Measurements from ENCODE around the gene ERMAP.
"Not testable (repeated sequence)": the region's sequence is repeated elsewhere in the genome, so short reads cannot be mapped to it uniquely, and the experiment has no call there.

Gene ERMAP

DNA sequence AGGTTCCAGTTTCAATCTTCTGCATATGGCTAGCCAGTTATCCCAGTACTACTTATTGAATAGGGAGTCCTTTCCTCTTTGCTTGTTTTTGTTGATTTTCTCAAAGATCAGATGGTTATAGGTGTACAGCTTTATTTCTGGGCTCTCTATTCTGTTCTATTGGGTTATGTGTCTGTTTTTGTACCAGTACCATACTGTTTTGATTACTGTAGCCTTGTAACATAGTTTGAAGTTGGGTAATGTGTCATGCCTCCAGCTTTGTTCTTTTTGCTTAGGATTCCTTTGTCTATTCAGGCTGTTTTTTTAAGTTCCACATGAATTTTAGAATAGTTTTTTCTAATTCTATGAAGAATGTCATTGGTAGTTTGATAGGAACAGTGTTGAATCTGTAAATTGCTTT lies 56.2 kb downstream of the ERMAP start:
- not testable (repeated sequence) for DNase-seq (ENCODE audit: low read depth in 2 of 2)

GRCh38 chr1:42873670-42874069 lies 56.7 kb downstream of the ERMAP start:
- no peak for DNase-seq (ENCODE audit: low read depth in 2 of 2)

DNA sequence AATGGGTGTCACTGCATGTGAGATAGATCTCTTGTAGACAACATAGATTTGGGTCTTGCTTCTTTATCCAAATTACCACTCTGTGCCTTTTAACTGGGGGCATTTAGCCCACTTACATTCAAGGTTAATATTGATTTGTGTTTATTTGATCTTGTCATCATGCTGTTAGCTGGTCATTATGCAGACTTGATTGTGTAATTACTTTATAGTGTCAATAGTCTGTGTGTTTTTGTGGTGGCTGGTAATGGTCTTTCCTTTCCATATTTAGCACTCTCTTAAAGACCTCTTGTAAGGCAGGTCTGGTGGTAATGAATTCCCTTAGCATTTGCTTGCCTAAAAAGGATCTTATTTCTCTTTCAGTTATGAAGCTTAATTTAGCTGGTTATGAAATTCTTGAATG lies 59.1 kb downstream of the ERMAP start:
- no peak for DNase-seq (ENCODE audit: low read depth in 2 of 2)

GRCh38 chr1:42877380-42877779 lies 60.5 kb downstream of the ERMAP start:
- no peak for DNase-seq (ENCODE audit: low read depth in 2 of 2)

DNA sequence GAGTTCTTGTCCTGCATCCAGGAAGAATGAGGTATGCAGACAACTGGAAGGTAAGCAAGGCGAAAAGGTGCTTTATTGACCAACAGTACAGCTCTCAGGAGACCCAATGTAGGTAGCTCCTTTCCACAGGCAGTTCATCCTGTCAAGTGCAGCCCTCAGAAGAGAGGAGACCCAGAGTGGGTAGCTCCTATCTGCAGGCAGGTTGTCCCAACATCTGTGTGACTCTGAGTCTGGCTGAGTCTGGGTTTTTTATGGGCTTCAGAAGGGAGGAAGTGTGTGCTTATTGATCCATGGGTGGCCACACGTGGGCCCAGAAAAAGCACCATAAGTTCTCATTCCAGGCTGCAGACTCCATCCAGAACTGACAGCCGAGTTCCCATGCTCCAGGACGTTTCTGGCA lies 63.5 kb downstream of the ERMAP start:
- no peak for DNase-seq (ENCODE audit: low read depth in 2 of 2)

DNA sequence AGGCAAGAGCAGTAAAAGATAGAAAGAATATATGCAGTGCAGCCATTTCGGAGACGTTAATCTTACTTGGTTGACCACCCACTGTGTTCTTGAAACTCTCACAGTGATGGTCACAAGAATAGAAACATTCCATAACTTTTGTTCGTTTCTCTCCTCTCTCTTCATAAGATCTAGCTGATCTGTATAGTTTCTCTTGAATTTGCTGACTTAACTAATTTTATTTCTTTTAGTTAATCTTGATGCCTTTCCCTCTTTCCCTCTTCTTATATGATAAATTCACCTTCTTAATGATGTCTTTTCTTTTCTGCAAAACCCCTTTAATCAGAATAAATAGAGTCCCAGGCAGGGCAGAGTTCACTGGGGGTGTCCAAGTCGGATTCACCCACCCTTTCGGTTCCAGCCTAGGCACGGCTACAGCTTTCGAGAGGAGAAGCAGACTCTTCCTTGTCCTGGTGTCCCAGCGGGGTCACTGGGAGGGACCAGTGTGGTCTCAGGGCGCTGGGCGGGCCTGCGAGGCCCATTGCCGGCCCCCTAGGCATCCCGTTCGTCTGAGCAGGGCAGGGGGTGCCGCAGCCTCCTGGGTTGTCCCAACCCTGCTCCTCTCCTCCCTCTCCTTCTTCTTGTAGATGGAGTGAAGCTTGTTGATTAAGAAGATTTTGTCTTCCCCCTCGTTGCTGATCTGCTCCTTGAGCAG lies 69.3 kb downstream of the ERMAP start:
- DNase-seq (ENCODE audit: low read depth in 2 of 2), result no peak

DNA sequence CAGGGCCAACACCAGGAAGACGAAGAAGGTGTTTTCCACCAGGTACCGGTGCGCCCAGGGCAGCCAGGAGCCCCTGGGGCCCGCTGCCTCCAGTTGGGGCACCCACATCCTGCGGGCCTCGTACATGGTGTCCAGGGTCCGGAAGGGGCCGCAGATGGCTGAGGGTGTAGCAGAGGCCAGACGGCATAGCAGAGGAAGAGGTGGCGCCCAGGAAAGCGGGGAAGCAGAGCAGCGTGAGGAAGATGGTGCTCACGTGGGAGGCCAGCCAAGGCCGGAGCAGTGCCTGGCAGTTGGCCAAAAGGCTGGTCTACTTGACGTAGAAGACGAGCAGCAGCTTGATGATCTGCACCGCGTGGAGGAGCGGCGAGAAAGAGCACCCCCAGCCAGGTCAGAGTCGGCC lies 69.9 kb downstream of the ERMAP start:
- DNase-seq (ENCODE audit: low read depth in 2 of 2), result no peak

GRCh38 chr1:42887366-42887765 lies 70.4 kb downstream of the ERMAP start:
- DNase-seq (ENCODE audit: low read depth in 2 of 2), result no peak

DNA sequence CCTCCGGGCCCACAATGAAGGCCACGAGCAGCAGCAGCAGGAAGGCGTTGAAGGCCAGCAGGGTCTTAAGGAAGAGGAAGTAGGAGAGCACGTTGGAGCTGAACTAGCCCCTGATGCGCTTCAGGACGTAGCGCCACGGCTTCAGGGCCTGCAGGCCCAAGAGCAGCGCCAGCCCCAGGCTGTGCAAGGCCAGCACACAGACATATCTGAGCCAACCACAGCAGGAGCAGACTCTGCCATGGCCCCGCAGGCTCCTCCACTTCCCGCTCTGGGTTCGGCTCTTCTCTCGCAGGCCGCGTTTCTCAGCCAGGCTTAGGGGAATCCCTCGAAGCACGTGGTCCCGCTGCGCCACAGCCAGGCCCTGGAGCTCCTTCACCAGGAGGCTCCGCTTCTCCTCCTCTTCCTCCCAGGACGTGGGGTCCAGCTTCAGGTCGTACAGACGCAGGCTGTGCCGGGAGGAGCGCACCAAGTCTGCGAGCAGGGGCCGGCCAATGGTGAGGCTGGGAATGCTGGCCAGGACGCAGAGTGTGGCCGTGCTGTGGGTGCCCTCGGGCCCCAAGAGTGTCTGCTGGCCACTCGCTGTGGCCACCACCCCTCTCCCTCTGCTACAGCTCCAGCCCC lies 71.2 kb downstream of the ERMAP start:
- DNase-seq (ENCODE audit: low read depth in 2 of 2), result no peak

DNA sequence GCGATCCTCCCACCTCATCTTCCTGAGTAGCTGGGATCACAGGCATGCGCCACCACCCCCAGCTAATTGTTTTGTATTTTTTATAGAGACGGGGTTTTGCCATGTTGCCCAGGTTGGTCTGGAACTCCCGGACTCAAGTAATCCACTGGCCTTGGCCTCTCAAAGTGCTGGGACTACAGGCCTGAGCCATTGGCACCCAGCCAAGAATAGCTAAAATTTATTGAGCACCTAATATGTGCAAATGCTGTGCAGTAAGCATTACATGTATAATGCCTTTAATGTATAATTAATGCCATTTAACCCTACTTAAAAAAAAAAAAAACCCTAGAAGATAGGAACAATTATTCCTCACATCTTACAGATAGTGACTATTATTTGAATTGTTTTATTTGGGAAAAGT lies 72.3 kb downstream of the ERMAP start:
- no peak for DNase-seq (ENCODE audit: low read depth in 2 of 2)

DNA sequence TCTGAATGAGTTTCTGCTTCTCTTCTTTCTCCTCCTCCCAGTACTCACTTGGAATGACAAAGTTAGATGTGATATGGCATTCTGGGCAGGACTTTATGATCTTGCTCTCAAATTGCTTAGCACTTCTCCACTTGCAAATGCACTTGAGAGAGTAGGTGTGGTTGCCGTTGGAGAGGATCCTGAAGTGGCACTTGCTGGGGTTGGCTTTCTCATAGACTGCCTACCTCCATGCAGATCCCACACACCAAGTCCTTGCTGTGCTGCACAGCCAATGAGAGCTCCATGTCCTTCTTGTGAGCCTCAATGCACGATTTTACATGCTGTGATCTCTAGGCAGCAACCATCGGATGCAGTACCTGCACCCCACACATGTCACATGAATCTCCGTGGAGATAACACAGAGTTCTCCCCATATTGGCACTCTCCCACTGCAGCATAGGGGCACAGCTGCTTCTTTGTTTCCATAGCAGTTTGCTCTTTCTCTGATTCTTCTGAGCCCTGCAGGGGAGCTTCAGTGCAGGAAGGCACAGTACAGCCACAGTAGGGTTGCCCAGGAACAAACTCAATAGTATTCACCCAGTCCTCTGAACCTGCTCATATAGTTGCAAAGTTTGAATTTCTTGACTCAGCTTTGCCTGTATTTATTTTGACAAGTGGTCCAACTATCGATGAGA lies 74.7 kb downstream of the ERMAP start:
- no peak for DNase-seq (ENCODE audit: low read depth in 2 of 2)

Data from stimulated activated CD4-positive, alpha-beta T cell treated with anti-CD3 and anti-CD28 coated beads, Interleukin-15, amount 100 ng/mL, for 48 hours (primary cell).